ENCODE results near the gene ART1.
"Not testable (repeated sequence)": the region's sequence is repeated elsewhere in the genome, so short reads cannot be mapped to it uniquely, and the experiment has no call there.

Gene ART1

GRCh38 chr11:3644817-3645235, at the start of gene ART1:
Gene ART1 (plus strand): TSS chr11:3645128. CDS start chr11:3659214, 14,086 bp downstream.
- no peak within 1 kb of the TSS for H3K4me3 ChIP-seq (ENCODE audit: low read length)
- no CpG with 5 or more reads among the region's 4 CpGs for WGBS (ENCODE audit: insufficient coverage, insufficient read length)
- no peaks in the 10 kb centered on the region for H3K27me3 ChIP-seq (ENCODE audit: control insufficient read depth, insufficient read depth, low read length)
- no peaks in the 10 kb centered on the region for H3K36me3 ChIP-seq (ENCODE audit: control insufficient read depth, insufficient read depth, low read length)
- no peak for DNase-seq (ENCODE audit: low read depth, low spot score)
- no peak within 1 kb of the TSS for H3K27ac ChIP-seq (ENCODE audit: low read length)
- no peaks in the 10 kb centered on the region; the same call in 1 of the 2 replicates for H3K9me3 ChIP-seq (ENCODE audit: control insufficient read depth, insufficient read depth, low read length)
- peaks cover 2% of the 10 kb centered on the region for H3K4me1 ChIP-seq (ENCODE audit: control insufficient read depth, insufficient read depth, low read length)

GRCh38 chr11:3597743-3598142, 47.2 kb upstream of the ART1 start:
- not testable (repeated sequence) for DNase-seq (ENCODE audit: low read depth, low spot score); H3K9me3 ChIP-seq (ENCODE audit: control insufficient read depth, insufficient read depth, low read length); H3K4me3 ChIP-seq (ENCODE audit: low read length); H3K27ac ChIP-seq (ENCODE audit: low read length); H3K27me3 ChIP-seq (ENCODE audit: control insufficient read depth, insufficient read depth, low read length); H3K36me3 ChIP-seq (ENCODE audit: control insufficient read depth, insufficient read depth, low read length); H3K4me1 ChIP-seq (ENCODE audit: control insufficient read depth, insufficient read depth, low read length)
- WGBS (ENCODE audit: insufficient coverage, insufficient read length): no CpG with 5 or more reads among the region's 15 CpGs

GRCh38 chr11:3600201-3600600, 44.7 kb upstream of the ART1 start:
- not testable (repeated sequence) for H3K4me3 ChIP-seq (ENCODE audit: low read length); H3K4me1 ChIP-seq (ENCODE audit: control insufficient read depth, insufficient read depth, low read length); H3K27ac ChIP-seq (ENCODE audit: low read length); H3K27me3 ChIP-seq (ENCODE audit: control insufficient read depth, insufficient read depth, low read length); H3K9me3 ChIP-seq (ENCODE audit: control insufficient read depth, insufficient read depth, low read length); H3K36me3 ChIP-seq (ENCODE audit: control insufficient read depth, insufficient read depth, low read length); DNase-seq (ENCODE audit: low read depth, low spot score)
- WGBS (ENCODE audit: insufficient coverage, insufficient read length): no CpG with 5 or more reads among the region's 10 CpGs

GRCh38 chr11:3604167-3604566, 40.8 kb upstream of the ART1 start:
- Histone ChIP-seq H3K27ac (ENCODE audit: low read length) (no peak overlapping the region), H3K36me3 (ENCODE audit: control insufficient read depth, insufficient read depth, low read length) (no peaks in the 10 kb centered on the region)
- no CpG with 5 or more reads among the region's 3 CpGs for WGBS (ENCODE audit: insufficient coverage, insufficient read length)

GRCh38 chr11:3605283-3605662, 39.7 kb upstream of the ART1 start:
- no peaks in the 10 kb centered on the region for H3K4me1 ChIP-seq (ENCODE audit: control insufficient read depth, insufficient read depth, low read length)
- no peak for DNase-seq (ENCODE audit: low read depth, low spot score)
- WGBS (ENCODE audit: insufficient coverage, insufficient read length): no CpG with 5 or more reads among the region's 3 CpGs

More at GRCh38 chr11:3604167-3604566, 40.8 kb upstream of the ART1 start:
- Histone ChIP-seq H3K9me3 (ENCODE audit: control insufficient read depth, insufficient read depth, low read length) (no peaks in the 10 kb centered on the region), H3K27me3 (ENCODE audit: control insufficient read depth, insufficient read depth, low read length) (no peaks in the 10 kb centered on the region), H3K4me1 (ENCODE audit: control insufficient read depth, insufficient read depth, low read length) (no peaks in the 10 kb centered on the region), H3K4me3 (ENCODE audit: low read length) (no peak overlapping the region)
- no peak for DNase-seq (ENCODE audit: low read depth, low spot score)

DNA sequence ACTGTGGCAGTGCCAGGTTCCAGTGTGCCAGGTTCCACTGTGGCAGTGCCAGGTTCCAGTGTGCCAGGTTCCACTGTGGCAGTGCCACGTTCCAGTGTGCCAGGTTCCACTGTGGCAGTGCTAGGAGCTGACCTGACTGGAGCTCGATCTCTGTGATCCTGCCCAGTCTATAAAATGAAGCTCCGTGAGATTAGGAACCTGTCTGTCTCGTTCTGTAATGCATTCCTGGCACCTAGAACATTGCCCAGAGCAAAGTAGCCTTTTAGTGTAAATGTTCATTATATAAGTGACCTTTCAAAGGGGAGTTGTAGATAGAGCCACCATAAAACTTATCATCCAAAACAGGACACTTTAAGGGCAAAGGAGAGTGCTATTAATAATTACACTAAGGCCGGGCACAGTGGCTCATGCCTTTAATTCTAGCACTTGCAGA, 39.1 kb upstream of the ART1 start:
- H3K27me3 ChIP-seq (ENCODE audit: control insufficient read depth, insufficient read depth, low read length): no peaks in the 10 kb centered on the region
- H3K4me3 ChIP-seq (ENCODE audit: low read length): no peak overlapping the region
- no peak for DNase-seq (ENCODE audit: low read depth, low spot score)
- no peaks in the 10 kb centered on the region for H3K9me3 ChIP-seq (ENCODE audit: control insufficient read depth, insufficient read depth, low read length)
- H3K36me3 ChIP-seq (ENCODE audit: control insufficient read depth, insufficient read depth, low read length): no peaks in the 10 kb centered on the region
- H3K27ac ChIP-seq (ENCODE audit: low read length): no peak overlapping the region
- no CpG with 5 or more reads among the region's 5 CpGs for WGBS (ENCODE audit: insufficient coverage, insufficient read length)
- no peaks in the 10 kb centered on the region for H3K4me1 ChIP-seq (ENCODE audit: control insufficient read depth, insufficient read depth, low read length)

More at GRCh38 chr11:3605283-3605662, 39.7 kb upstream of the ART1 start:
- Histone ChIP-seq H3K36me3 (ENCODE audit: control insufficient read depth, insufficient read depth, low read length) (no peaks in the 10 kb centered on the region), H3K27ac (ENCODE audit: low read length) (no peak overlapping the region), H3K27me3 (ENCODE audit: control insufficient read depth, insufficient read depth, low read length) (no peaks in the 10 kb centered on the region), H3K9me3 (ENCODE audit: control insufficient read depth, insufficient read depth, low read length) (no peaks in the 10 kb centered on the region), H3K4me3 (ENCODE audit: low read length) (no peak overlapping the region)

GRCh38 chr11:3609416-3610265, 35.3 kb upstream of the ART1 start:
- H3K36me3 ChIP-seq (ENCODE audit: control insufficient read depth, insufficient read depth, low read length): no peaks in the 10 kb centered on the region
- no peaks in the 10 kb centered on the region for H3K4me1 ChIP-seq (ENCODE audit: control insufficient read depth, insufficient read depth, low read length)
- WGBS (ENCODE audit: insufficient coverage, insufficient read length): no CpG with 5 or more reads among the region's 7 CpGs
- H3K27ac ChIP-seq (ENCODE audit: low read length): no peak overlapping the region
- no peaks in the 10 kb centered on the region for H3K27me3 ChIP-seq (ENCODE audit: control insufficient read depth, insufficient read depth, low read length)
- H3K9me3 ChIP-seq (ENCODE audit: control insufficient read depth, insufficient read depth, low read length): no peaks in the 10 kb centered on the region
- DNase-seq (ENCODE audit: low read depth, low spot score): peak; percentile 48
- no peak overlapping the region for H3K4me3 ChIP-seq (ENCODE audit: low read length)

GRCh38 chr11:3610846-3611245, 34.1 kb upstream of the ART1 start:
- no CpG with 5 or more reads among the region's 4 CpGs for WGBS (ENCODE audit: insufficient coverage, insufficient read length)
- H3K4me3 ChIP-seq (ENCODE audit: low read length): no peak overlapping the region
- H3K36me3 ChIP-seq (ENCODE audit: control insufficient read depth, insufficient read depth, low read length): no peaks in the 10 kb centered on the region
- H3K27me3 ChIP-seq (ENCODE audit: control insufficient read depth, insufficient read depth, low read length): no peaks in the 10 kb centered on the region
- no peak for DNase-seq (ENCODE audit: low read depth, low spot score)
- no peaks in the 10 kb centered on the region for H3K4me1 ChIP-seq (ENCODE audit: control insufficient read depth, insufficient read depth, low read length)
- H3K9me3 ChIP-seq (ENCODE audit: control insufficient read depth, insufficient read depth, low read length): no peaks in the 10 kb centered on the region
- no peak overlapping the region for H3K27ac ChIP-seq (ENCODE audit: low read length)

GRCh38 chr11:3611976-3612678, 32.8 kb upstream of the ART1 start:
- WGBS (ENCODE audit: insufficient coverage, insufficient read length): no CpG with 5 or more reads among the region's 3 CpGs
- no peak overlapping the region for H3K4me3 ChIP-seq (ENCODE audit: low read length)
- H3K36me3 ChIP-seq (ENCODE audit: control insufficient read depth, insufficient read depth, low read length): no peaks in the 10 kb centered on the region
- no peak for DNase-seq (ENCODE audit: low read depth, low spot score)
- no peak overlapping the region for H3K27ac ChIP-seq (ENCODE audit: low read length)
- no peaks in the 10 kb centered on the region for H3K9me3 ChIP-seq (ENCODE audit: control insufficient read depth, insufficient read depth, low read length)
- H3K27me3 ChIP-seq (ENCODE audit: control insufficient read depth, insufficient read depth, low read length): no peaks in the 10 kb centered on the region
- H3K4me1 ChIP-seq (ENCODE audit: control insufficient read depth, insufficient read depth, low read length): peaks cover 1% of the 10 kb centered on the region; the same call in 1 of the 2 replicates

DNA sequence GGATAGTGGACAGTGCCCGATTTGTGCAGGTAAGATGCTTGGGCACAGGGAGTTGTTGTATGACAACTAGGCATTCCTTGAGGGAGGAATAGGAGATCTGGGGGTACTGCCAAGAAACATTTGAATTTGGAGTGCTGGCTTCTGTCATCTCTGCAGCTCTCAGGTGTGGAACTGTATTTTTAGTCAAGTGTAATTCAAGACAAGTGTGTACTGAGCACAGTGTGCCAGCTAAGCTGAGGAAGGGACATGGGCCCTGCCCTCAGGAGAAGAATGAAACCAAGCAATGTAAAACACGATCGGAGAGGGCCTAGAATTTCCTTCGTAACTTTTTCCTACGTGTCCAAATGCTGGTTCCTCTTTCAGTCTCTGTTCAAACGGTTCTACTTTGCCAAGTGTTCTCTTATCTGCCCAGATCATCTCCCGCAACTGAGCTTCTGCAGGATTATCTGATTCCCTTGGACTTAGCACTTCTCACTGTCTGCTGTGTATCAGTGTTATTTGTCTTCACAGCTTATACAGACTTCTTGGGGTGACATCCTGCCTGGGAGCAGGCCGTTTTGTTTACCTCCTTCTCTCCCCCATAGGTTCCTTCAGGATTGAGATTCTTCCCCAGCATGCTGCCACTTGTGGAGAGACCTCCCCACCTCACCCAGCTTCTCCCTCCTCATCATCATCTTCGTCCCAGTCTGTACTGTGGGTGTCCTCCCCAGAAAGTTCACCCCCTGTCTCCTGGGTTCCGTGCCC, 30.8 kb upstream of the ART1 start:
- DNase-seq (ENCODE audit: low read depth, low spot score): no peak
- no peaks in the 10 kb centered on the region for H3K36me3 ChIP-seq (ENCODE audit: control insufficient read depth, insufficient read depth, low read length)
- no peaks in the 10 kb centered on the region for H3K27me3 ChIP-seq (ENCODE audit: control insufficient read depth, insufficient read depth, low read length)
- peaks cover 2% of the 10 kb centered on the region; the same call in 1 of the 2 replicates for H3K4me1 ChIP-seq (ENCODE audit: control insufficient read depth, insufficient read depth, low read length)
- no peak overlapping the region for H3K4me3 ChIP-seq (ENCODE audit: low read length)
- no peak overlapping the region for H3K27ac ChIP-seq (ENCODE audit: low read length)
- no peaks in the 10 kb centered on the region for H3K9me3 ChIP-seq (ENCODE audit: control insufficient read depth, insufficient read depth, low read length)
- WGBS (ENCODE audit: insufficient coverage, insufficient read length): no CpG with 5 or more reads among the region's 10 CpGs
